ENCODE data around the gene PLAAT3. TPM values are rescaled to one million over a fixed set of nuclear protein-coding genes. Genes with fewer than 3 reads are reported as not detected.
"Not testable (repeated sequence)": the region's sequence is repeated elsewhere in the genome, so short reads cannot be mapped to it uniquely, and the experiment has no call there.

The PLAAT3 gene
- polyA plus RNA-seq, 1 donor from 2014 or later = not detected

GRCh38 chr11:63551889-63552266 is 62.4 kb downstream of the PLAAT3 start:
- Histone ChIP-seq H3K79me2 (replicated peaks; ENCODE audit: insufficient read depth, low read length) (no peaks in the 10 kb centered on the region), H3K4me2 (ENCODE audit: low read length) (no peak overlapping the region), H3F3A (ENCODE audit: insufficient read depth, low read length, poor library complexity, severe bottlenecking) (no peaks in the 10 kb centered on the region), H3K9ac (ENCODE audit: low read length) (no peak overlapping the region), H4K20me1 (ENCODE audit: insufficient read depth) (no peaks in the 10 kb centered on the region), H3K9me2 (ENCODE audit: insufficient read depth, low read length) (no peaks in the 10 kb centered on the region), H3K27me3 (ENCODE audit: insufficient read depth, low read depth, low read length) (no peaks in the 10 kb centered on the region), H2AFZ (ENCODE audit: low read depth, low read length) (no peak overlapping the region), H3K27ac (ENCODE audit: low read length) (no peak overlapping the region), H3K9me3 (ENCODE audit: low read length) (no peaks in the 10 kb centered on the region), H3K36me3 (ENCODE audit: insufficient read depth, low read length) (no peaks in the 10 kb centered on the region), H3K4me3 (ENCODE audit: low read length) (no peak overlapping the region)
- TF ChIP-seq EP300 (conservative IDR thresholded peaks at IDR 0.05; ENCODE audit: poor library complexity, severe bottlenecking) (no peak), RAD21 (conservative IDR thresholded peaks at IDR 0.05) (no peak), EZH2 (IDR thresholded peaks at IDR 0.05; ENCODE audit: borderline replicate concordance, insufficient read depth, low read length, poor library complexity, severe bottlenecking) (no peak)

GRCh38 chr11:63551091-63551888 is 62.9 kb downstream of the PLAAT3 start:
- Histone ChIP-seq H3K79me2 (replicated peaks; ENCODE audit: insufficient read depth, low read length) (no peaks in the 10 kb centered on the region), H3K36me3 (ENCODE audit: insufficient read depth, low read length) (no peaks in the 10 kb centered on the region), H3K27me3 (ENCODE audit: insufficient read depth, low read depth, low read length) (no peaks in the 10 kb centered on the region), H2AFZ (ENCODE audit: low read depth, low read length) (no peak overlapping the region), H4K20me1 (ENCODE audit: insufficient read depth) (no peaks in the 10 kb centered on the region), H3K4me2 (ENCODE audit: low read length) (no peak overlapping the region), H3K27ac (ENCODE audit: low read length) (no peak overlapping the region), H3K4me3 (ENCODE audit: low read length) (no peak overlapping the region), H3K9ac (ENCODE audit: low read length) (no peak overlapping the region), H3K9me3 (ENCODE audit: low read length) (no peaks in the 10 kb centered on the region), H3K9me2 (ENCODE audit: insufficient read depth, low read length) (no peaks in the 10 kb centered on the region), H3F3A (ENCODE audit: insufficient read depth, low read length, poor library complexity, severe bottlenecking) (no peaks in the 10 kb centered on the region)
- TF ChIP-seq MXI1 (conservative IDR thresholded peaks at IDR 0.05; ENCODE audit: poor library complexity, severe bottlenecking) (no peak), POLR2AphosphoS5 (IDR thresholded peaks at IDR 0.05) (no peak), SMC3 (conservative IDR thresholded peaks at IDR 0.05; ENCODE audit: poor library complexity) (no peak), TAF1 (IDR thresholded peaks at IDR 0.05; ENCODE audit: low read depth) (no peak), REST (IDR thresholded peaks at IDR 0.05; ENCODE audit: borderline replicate concordance) (no peak), CTCF (IDR thresholded peaks at IDR 0.05; ENCODE audit: poor library complexity, severe bottlenecking) (no peak), EP300 (conservative IDR thresholded peaks at IDR 0.05; ENCODE audit: poor library complexity, severe bottlenecking) (no peak), RAD21 (conservative IDR thresholded peaks at IDR 0.05) (no peak), EZH2 (IDR thresholded peaks at IDR 0.05; ENCODE audit: borderline replicate concordance, insufficient read depth, low read length, poor library complexity, severe bottlenecking) (no peak)

DNA sequence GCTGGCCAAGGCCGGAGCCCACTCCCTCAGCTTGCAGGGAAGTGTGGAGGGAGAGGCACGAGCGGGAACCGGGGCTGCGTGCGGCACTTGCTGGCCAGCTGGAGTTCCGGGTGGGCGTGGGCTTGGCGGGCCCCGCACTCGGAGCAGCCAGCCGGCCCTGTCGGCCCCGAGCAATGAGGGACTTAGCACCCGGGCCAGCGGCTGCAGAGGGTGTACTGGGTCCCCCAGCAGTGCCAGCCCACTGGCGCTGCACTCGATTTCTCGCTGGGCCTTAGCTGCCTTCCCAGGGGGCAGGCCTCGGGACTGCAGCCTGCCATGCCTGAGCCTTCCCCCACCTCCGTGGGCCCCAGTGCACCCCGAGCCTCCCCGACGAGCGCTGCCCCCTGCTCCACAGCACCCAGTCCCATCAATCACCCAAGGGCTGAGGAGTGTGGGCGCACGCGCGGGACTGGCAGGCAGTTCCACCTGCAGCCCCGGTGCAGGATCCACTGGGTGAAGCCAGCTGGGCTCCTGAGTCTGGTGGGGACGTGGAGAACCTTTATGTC is 64.0 kb downstream of the PLAAT3 start:
- H3K36me3 ChIP-seq (ENCODE audit: insufficient read depth, low read length); H3K9me2 ChIP-seq (ENCODE audit: insufficient read depth, low read length); H3K4me3 ChIP-seq (ENCODE audit: low read length); H3K9me3 ChIP-seq (ENCODE audit: low read length); H3K79me2 ChIP-seq (replicated peaks; ENCODE audit: insufficient read depth, low read length); H4K20me1 ChIP-seq (ENCODE audit: insufficient read depth); H3K27me3 ChIP-seq (ENCODE audit: insufficient read depth, low read depth, low read length); H3F3A ChIP-seq (ENCODE audit: insufficient read depth, low read length, poor library complexity, severe bottlenecking); H3K4me2 ChIP-seq (ENCODE audit: low read length); H3K27ac ChIP-seq (ENCODE audit: low read length); H2AFZ ChIP-seq (ENCODE audit: low read depth, low read length); H3K9ac ChIP-seq (ENCODE audit: low read length): not testable (repeated sequence)

Measured in neural cell (in vitro differentiated cells).